Esophagus squamous epithelium (tissue), 5 donors: ENCODE measurements around the gene ADD3. TPM values are rescaled to one million over a fixed set of nuclear protein-coding genes. Genes with fewer than 3 reads are reported as not detected.

ENCODE experiments used
- DNase-seq: peaks from one replicate; lab custom pipeline; 2025; lab: John Stamatoyannopoulos, UW
- H3K27ac ChIP-seq, 4 donors: fragments of 200-600 bp; sonication (generic); one replicate each; pipeline ENCODE4 v1.5.1; 2016 to 2019; ENCODE audit warnings: mild to moderate bottlenecking in 1 of 4
- H3K27me3 ChIP-seq, 4 donors: fragments of 200-600 bp; sonication (generic); 1 replicate in 3 of 4; 2 replicates in 1 of 4; pipeline versions ENCODE4 v1.5.1 to v1.6.0; 2017 to 2021; ENCODE audit warnings: antibody characterized with exemption in 1 of 4
- H3K36me3 ChIP-seq, 3 donors: fragments of 200-600 bp; sonication (generic); one replicate each; pipeline ENCODE4 v1.5.1; 2016 to 2019
- H3K4me1 ChIP-seq, 3 donors: fragments of 200-600 bp; sonication (generic); one replicate each; pipeline ENCODE4 v1.5.1; 2017 to 2019
- H3K4me3 ChIP-seq, 4 donors: fragments of 200-600 bp; sonication (generic); 1 replicate in 3 of 4; 2 replicates in 1 of 4; pipeline ENCODE4 v1.5.1; 2016 to 2019; ENCODE audit warnings: mild to moderate bottlenecking in 2 of 4, moderate library complexity in 1 of 4
- H3K9me3 ChIP-seq, 3 donors: fragments of 200-600 bp; sonication (generic); one replicate each; pipeline ENCODE4 v1.5.1; 2016 to 2019
- POLR2A ChIP-seq, 4 donors: fragments of 450-650 bp; IDR thresholded peaks; one replicate each; pipeline ENCODE4 v1.6.1; 2017; ENCODE audit warnings: antibody characterized with exemption in 4 of 4, mild to moderate bottlenecking in 4 of 4, moderate library complexity in 3 of 4
- WGBS, 2 donors: methylation state at CpG; one replicate each; pipeline ENCODE4 v1.1.5; 2018; 5-methylcytosine and 5-hydroxymethylcytosine counted together
- intact Hi-C: fragments of 100-400 bp; cut with DNase I; formaldehyde crosslinking; loops from one replicate; pipeline ENCODE4 v1.15.0; 2022
- total RNA-seq, 4 donors: library from RNA; depleted of rRNA; stranded (reverse); fragments of >200 nt; gene quantifications; one replicate each; pipeline ENCODE4 v1.1.0, GENCODE V29; 2016
- TF ChIP-seq, protein P1 (sequence below), 6 experiments: fragments of 450-650 bp in 4 of 6; fragments of 200-600 bp in 2 of 6; sonication (generic) in 2 of 6; IDR thresholded peaks; one replicate each; pipeline ENCODE4 v1.5.1; 2016 to 2019; ENCODE audit warnings: antibody characterized with exemption in 6 of 6, mild to moderate bottlenecking in 4 of 6, moderate library complexity in 4 of 6
- donor health status: DM: yes; HTN: yes; CAD: no.

The ADD3 gene
- total RNA-seq, 4 donors from 2014 or later: 52.5 to 214 (median 145) TPM

DNA sequence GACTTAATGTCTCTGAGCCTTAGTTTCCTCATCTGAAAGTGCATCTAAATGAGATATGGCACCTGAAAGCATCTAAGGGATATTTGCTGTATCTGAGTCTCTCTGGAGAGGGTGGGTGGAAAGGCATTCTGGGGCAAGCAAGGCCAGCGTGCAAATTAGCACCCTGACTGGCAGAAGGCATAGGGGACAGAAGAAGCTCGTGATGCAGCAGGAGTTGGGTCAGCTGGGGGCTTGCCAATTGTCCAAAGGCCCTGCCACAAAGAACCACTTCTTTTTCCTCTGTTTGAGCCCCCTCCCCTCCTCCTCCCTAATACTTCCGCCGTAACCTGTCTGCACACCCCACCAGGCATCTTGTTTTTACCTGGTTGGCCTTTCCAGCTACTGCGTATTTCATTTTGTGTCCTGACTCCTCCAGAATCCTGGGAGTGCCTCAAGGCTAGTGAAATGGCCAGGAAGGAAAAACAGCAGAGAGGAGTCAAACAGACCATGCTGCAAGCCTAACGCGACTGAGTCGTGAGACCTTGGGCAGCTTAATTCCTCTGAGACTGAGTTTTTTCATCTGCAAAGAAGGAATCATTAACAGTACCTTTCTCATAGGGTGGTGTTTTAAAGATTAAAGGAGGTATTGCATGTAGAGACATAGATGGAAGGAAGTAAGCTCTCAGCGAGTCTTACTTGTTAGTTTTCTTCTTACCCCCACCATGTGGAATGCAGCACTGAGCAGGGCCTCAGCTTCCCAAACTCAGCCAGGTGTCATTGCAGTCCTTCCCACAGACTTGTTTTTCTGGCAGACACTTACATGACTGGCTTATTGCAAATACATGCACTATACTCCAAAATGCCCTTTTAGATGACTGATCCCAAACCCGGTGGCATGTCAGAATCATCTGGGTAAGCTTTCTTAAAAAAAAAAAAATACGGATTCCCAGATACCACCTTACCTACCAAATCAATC lies 150.5 kb downstream of the ADD3 start:
- intact Hi-C loops: no loop called here
- H3K27ac ChIP-seq: no peak overlapping the region
- H3K4me3 ChIP-seq: no peak overlapping the region
- H3K27me3 ChIP-seq: peaks cover 0 to 38% (median 0%) of the 10 kb centered on the region in 4 donors
- no peak for DNase-seq
- peaks cover 0 to 9% (median 0%) of the 10 kb centered on the region in 3 donors for H3K4me1 ChIP-seq
- WGBS, 2 donors: 85 to 87% methylated on average over 10 to 11 of the region's 11 CpGs
- TF ChIP-seq, protein P1, sequence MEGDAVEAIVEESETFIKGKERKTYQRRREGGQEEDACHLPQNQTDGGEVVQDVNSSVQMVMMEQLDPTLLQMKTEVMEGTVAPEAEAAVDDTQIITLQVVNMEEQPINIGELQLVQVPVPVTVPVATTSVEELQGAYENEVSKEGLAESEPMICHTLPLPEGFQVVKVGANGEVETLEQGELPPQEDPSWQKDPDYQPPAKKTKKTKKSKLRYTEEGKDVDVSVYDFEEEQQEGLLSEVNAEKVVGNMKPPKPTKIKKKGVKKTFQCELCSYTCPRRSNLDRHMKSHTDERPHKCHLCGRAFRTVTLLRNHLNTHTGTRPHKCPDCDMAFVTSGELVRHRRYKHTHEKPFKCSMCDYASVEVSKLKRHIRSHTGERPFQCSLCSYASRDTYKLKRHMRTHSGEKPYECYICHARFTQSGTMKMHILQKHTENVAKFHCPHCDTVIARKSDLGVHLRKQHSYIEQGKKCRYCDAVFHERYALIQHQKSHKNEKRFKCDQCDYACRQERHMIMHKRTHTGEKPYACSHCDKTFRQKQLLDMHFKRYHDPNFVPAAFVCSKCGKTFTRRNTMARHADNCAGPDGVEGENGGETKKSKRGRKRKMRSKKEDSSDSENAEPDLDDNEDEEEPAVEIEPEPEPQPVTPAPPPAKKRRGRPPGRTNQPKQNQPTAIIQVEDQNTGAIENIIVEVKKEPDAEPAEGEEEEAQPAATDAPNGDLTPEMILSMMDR (IDR thresholded peaks at IDR 0.05): no peak
- TF ChIP-seq POLR2A (IDR thresholded peaks at IDR 0.05): no peak
- no peaks in the 10 kb centered on the region for H3K9me3 ChIP-seq
- H3K36me3 ChIP-seq: no peaks in the 10 kb centered on the region

DNA sequence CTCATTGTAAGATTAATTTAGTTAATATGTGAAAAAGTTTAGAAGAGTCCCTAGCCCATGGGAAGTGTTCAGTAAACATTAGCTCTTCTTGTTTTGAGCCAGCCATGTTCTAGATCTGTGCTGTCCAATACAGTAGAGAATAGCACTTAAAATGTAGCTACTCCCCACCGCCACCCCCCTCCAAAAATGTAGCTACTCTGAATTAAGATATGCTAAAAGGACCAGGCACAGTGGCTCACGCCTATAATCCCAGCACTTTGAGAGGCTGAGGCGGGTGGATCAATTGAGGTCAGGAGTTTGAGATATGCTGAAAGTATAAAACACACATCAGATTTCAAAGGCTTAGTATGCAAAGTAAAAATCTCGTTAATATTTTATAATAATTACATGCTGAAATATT lies 152.3 kb downstream of the ADD3 start:
- peaks cover 0 to 9% (median 0%) of the 10 kb centered on the region in 3 donors for H3K4me1 ChIP-seq
- 80 to 91% methylated on average over 4 of the region's 4 CpGs for WGBS, 2 donors
- H3K27me3 ChIP-seq: peaks cover 0 to 44% (median 0%) of the 10 kb centered on the region in 4 donors
- intact Hi-C loops: no loop called here
- H3K9me3 ChIP-seq: no peaks in the 10 kb centered on the region
- H3K36me3 ChIP-seq: no peaks in the 10 kb centered on the region
- H3K27ac ChIP-seq: no peak overlapping the region
- TF ChIP-seq, protein P1 (IDR thresholded peaks at IDR 0.05): no peak
- no peak for TF ChIP-seq POLR2A (IDR thresholded peaks at IDR 0.05)
- no peak for DNase-seq
- no peak overlapping the region for H3K4me3 ChIP-seq

DNA sequence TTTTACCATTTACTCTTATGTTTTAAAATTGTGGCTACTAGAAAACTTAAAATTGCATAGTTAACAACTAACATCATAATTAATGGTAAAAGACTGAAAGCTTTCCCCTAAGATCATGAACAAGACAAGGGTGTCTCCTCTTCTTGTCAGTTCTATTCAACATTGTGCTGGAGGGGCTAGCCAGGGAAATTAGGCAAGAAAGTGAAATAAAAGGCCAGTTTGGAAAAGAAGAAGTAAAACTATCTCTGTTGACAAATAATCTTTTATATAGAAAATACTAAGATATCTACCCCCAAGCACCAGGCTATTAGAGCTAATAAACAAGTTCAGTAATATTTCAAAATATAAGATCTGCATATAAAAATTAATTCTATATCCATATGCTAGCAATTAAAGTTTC lies 152.7 kb downstream of the ADD3 start:
- Histone ChIP-seq H3K27me3 (peaks cover 0 to 46% (median 0%) of the 10 kb centered on the region in 4 donors), H3K9me3 (no peaks in the 10 kb centered on the region), H3K27ac (no peak overlapping the region), H3K36me3 (no peaks in the 10 kb centered on the region), H3K4me1 (peaks cover 0 to 9% (median 0%) of the 10 kb centered on the region in 3 donors), H3K4me3 (no peak overlapping the region)
- DNase-seq: no peak
- intact Hi-C loops: no loop called here
- TF ChIP-seq, protein P1 (IDR thresholded peaks at IDR 0.05): no peak
- no peak for TF ChIP-seq POLR2A (IDR thresholded peaks at IDR 0.05)

DNA sequence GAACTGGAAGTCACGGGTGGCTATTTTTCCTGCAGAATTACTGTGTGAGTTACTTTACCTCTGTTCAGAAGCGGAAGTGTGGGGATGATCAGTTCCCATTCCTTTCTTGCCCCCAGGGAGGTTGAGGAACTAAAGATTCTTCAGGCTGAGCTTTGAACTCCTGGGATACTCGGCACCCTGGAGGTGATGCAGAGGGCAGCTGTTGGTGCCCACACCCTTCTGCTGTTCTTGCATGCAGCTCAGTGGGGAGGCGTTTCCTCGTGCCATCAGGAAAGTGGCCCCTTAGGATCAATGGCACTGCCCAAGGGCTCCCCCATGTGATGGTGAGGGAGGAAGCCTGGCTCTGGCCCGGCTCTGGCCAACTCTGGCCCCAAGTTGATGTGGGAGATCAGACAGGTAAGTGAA lies 155.0 kb downstream of the ADD3 start:
- no peak for TF ChIP-seq POLR2A (IDR thresholded peaks at IDR 0.05)
- TF ChIP-seq, protein P1 (IDR thresholded peaks at IDR 0.05): no peak
- peaks cover 0 to 5% (median 0%) of the 10 kb centered on the region in 3 donors for H3K4me1 ChIP-seq
- no peak overlapping the region for H3K4me3 ChIP-seq
- intact Hi-C loops: no loop called here
- no peak for DNase-seq
- no peak overlapping the region for H3K27ac ChIP-seq
- WGBS, 2 donors: 42 to 70% methylated on average over 4 to 5 of the region's 6 CpGs
- no peaks in the 10 kb centered on the region for H3K9me3 ChIP-seq
- peaks cover 0 to 63% (median 0%) of the 10 kb centered on the region in 4 donors for H3K27me3 ChIP-seq
- H3K36me3 ChIP-seq: no peaks in the 10 kb centered on the region

DNA sequence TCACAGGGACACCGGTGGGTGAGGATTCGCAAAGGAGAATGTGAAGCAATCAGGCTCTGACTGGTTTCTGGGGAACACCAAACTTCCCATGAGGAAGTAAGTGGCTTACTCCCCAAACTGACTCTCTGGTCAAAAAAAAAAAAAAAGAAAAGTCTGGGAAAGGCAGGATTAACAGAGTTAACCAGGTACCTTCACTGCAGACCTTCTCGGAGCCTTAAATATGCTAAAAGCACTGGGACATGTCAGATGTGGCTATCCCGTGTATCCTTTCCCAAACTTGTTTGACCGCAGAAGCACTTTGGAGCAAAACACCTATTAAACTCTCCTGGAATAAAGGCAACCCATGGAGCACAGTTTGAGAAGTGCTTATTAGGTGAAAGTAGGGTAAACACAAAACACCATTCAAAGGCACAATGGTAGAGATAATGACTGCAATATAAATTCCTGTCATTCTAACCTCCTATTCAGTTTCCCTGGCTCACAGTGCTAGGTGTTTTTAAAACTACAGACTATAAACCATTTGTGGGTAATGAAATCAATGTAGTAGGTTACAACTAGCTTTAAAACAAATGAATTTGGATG lies 155.5 kb downstream of the ADD3 start:
- TF ChIP-seq, protein P1 (IDR thresholded peaks at IDR 0.05): no peak
- TF ChIP-seq POLR2A (IDR thresholded peaks at IDR 0.05): no peak
- H3K27ac ChIP-seq: no peak overlapping the region
- 62 to 68% methylated on average over 3 to 4 of the region's 5 CpGs for WGBS, 2 donors
- H3K36me3 ChIP-seq: no peaks in the 10 kb centered on the region
- no peak overlapping the region for H3K4me3 ChIP-seq
- no peaks in the 10 kb centered on the region for H3K9me3 ChIP-seq
- intact Hi-C loops: no loop called here
- peaks cover 0 to 63% (median 0%) of the 10 kb centered on the region in 4 donors for H3K27me3 ChIP-seq
- H3K4me1 ChIP-seq: peaks cover 0 to 11% (median 0%) of the 10 kb centered on the region in 3 donors
- DNase-seq: no peak
